Right ventricle myocardium superior (tissue), 1 donor: ENCODE results near the gene CIT. TPM values are rescaled to one million over a fixed set of nuclear protein-coding genes. Genes with fewer than 3 reads are reported as not detected.
"Not testable (repeated sequence)": the region's sequence is repeated elsewhere in the genome, so short reads cannot be mapped to it uniquely, and the experiment has no call there.

Source experiments
- ATAC-seq: fragments of 200-7000 bp; cut with Tn5 transposase; one replicate; pipeline ENCODE4 v1.9.1; 2020; ENCODE audit warnings: mild to moderate bottlenecking; ENCODE audit not compliant: poor library complexity
- DNase-seq: peaks from one replicate; pipeline ENCODE4 v3.0.0-alpha.2; 2020
- intact Hi-C: fragments of 100-400 bp; cut with DNase I; formaldehyde crosslinking; loops from one replicate; pipeline ENCODE4 v1.11.2; 2022
- total RNA-seq: library from RNA; stranded (reverse); fragmentation: NEBNext Ultra II Directional; extraction: Animal tissue kit (Norgen Biotek cat#: 25700); gene quantifications from one replicate; pipeline ENCODE4 v1.2.1, GENCODE V29; 2021
- donor health status: DM: no; HTN: yes; CAD: no; lungs with severe emphysema.

The CIT gene
- total RNA-seq, 1 donor from 2014 or later = 2.6 TPM

DNA sequence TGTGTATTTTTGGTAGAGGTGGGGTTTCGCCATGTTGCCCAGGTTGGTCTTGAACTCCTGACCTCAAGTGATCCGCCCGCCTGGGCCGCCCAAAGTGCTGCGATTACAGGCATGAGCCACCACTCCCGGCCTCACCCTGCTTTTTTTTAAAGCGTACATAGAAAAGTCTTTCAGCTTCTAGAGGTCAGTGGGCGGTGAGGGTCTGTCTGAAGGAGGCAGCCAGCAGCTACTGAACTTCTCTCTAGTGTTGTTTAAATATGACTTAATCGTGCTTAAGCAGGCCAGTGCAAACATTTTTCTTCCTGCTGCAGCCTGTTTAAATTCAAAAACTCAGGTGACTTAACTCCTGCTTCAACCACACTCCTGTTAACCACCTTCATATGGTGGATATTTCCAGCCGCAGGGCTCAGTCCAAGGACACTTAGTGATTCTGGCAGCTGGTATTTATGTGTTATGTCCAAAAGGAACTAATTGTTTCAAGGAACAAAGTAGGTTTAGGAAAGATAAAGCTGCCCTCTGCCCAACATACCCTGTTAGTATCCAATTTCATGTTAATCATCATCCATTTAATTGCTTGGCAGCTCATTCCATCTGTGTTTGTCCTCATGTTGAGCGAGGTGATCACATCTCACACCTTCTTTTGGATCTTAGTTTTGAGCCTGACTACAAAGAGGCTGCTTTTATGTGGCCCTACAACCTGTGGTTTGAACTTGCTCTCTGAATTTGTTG, 207.2 kb downstream of the CIT start:
- intact Hi-C loops = loop anchor here (10.0 kb wide), 1 partner anchor 115 kb away; no protein-coding TSS in a partner anchor
- ATAC-seq (no peak), DNase-seq (no peak)

DNA sequence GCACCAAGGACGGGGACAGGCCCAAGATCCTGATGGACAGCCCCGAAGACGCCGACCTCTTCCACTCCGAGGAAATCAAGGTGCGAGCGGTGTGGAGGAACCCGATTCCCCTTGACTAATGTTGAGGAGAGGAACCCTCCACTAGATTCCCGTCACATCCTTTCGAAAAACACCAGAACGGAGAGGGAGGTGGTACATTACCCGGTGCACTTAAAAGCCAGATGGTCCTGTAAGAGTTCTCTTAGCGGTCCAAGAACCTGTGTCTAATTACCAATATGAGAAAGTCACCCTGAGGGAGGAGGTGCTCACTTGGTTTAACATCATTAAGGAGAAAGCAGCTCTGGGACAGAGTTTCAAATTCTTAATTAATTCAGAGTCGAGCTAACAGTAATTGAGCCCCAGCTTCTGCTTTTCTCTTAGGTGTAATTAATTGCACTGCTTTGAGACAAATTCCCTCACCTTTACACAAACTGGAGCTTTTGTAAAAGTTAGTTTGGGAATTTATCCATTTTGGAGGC, 208.7 kb downstream of the CIT start:
- ATAC-seq (no peak), DNase-seq (no peak)
- intact Hi-C loops = loop anchor here (10.0 kb wide), 1 partner anchor 116 kb away; no protein-coding TSS in a partner anchor

DNA sequence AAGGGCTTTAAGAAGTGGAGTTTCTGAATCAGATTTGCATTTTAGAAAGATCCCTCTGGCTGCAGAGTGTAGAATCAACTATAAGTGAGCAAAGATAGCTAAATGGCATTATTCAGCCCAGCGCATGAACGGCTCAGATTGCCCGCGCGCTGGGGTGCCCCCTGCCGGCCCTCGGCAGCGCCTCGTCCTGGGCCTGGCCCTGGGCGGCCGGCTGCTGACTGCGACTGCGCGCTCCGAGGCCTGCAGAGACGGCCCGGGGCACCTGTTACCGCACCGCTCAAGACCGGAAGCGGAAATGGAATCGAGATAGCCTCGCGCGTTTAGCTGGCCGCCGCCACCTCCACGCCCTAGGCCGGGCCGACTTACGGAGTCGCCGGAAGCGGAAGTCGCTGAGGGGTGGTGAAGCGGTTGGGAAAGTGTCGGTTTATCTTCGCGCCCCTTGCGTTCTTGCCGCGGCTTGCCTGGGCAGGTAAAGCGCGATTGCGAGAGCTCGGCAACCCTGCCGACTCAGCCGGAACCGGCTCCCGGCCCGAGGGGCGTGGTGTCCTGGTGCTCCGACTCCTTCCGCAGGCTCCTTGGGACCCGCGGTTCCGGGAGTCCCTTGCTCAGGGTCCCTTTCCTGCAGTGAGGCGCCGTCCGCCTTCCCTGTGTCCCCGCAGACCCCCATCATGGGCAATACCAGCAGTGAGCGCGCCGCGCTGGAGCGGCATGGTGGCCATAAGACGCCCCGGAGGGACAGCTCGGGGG, 209.4 kb downstream of the CIT start, which contains the start of gene PRKAB1:
TSS of gene PRKAB1 (plus strand) at position 557 of the 747 bp plus-strand sequence. CDS start at position 669, 112 bp downstream.
- peak; percentile 100 for ATAC-seq
- DNase-seq = peak; percentile 97
- intact Hi-C loops = loop anchor here (10.0 kb wide), 1 partner anchor 117 kb away; no protein-coding TSS in a partner anchor

DNA sequence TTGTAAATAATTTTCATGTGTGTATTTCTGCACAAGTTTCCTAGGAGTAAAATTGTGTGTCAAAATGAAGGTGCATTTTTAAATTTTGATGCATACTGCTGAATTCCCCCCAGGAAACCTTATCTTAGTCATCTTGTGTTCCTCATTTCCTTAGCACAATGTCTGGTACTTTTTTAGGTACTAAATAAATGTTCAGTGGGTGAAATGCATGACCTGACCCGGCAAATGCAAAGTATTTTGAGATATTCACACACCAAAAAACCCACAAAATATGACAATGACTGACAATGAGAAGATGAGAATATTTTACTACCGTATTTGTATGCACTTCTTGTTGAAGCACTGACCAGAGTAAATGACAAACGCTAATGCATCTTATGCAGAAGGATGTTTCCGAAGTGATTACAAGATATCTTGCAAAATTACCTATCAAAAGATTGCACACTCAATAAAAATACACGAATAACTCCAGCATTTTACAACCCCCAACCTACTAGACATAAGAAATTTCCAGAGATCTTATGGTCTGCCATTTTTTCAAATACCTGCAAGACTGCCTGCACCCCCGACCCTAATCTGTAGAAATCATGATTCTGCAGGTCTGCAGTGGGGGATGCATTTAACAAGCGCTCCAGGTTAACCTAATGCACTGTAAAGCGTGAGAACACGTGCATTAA, 210.1 kb downstream of the CIT start:
- no peak for DNase-seq
- intact Hi-C loops = loop anchor here (10.0 kb wide), 1 partner anchor 118 kb away; no protein-coding TSS in a partner anchor
- peak; percentile 9 for ATAC-seq

DNA sequence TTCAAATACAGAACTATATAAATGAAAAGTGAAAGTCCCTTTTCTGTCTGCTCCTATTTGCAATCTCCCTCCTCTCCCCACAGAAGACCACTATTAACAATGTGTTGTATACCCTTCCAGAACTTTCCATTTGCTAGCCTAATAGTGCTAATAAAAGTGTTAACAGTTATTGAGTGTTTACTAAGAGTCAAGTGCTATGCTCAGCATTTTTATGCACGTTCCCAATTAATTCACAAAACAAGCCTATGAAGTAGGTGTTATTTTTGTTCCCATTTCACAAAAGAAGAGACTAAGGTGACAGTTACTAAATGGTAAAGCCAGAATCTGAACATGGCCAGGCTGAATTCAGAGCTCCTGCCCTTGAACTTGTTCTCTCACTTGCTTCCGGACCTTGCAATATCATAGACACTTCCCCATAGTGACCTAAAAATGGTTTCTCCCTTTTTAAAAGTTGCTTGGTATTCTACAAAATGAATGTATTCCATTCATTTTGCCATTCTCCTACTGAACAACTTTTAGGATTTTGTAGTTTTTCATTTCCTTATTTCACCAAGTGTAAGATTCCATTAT, 210.8 kb downstream of the CIT start:
- DNase-seq (no peak), ATAC-seq (no peak)
- intact Hi-C loops = loop anchor here (10.0 kb wide), 1 partner anchor 118 kb away; no protein-coding TSS in a partner anchor

DNA sequence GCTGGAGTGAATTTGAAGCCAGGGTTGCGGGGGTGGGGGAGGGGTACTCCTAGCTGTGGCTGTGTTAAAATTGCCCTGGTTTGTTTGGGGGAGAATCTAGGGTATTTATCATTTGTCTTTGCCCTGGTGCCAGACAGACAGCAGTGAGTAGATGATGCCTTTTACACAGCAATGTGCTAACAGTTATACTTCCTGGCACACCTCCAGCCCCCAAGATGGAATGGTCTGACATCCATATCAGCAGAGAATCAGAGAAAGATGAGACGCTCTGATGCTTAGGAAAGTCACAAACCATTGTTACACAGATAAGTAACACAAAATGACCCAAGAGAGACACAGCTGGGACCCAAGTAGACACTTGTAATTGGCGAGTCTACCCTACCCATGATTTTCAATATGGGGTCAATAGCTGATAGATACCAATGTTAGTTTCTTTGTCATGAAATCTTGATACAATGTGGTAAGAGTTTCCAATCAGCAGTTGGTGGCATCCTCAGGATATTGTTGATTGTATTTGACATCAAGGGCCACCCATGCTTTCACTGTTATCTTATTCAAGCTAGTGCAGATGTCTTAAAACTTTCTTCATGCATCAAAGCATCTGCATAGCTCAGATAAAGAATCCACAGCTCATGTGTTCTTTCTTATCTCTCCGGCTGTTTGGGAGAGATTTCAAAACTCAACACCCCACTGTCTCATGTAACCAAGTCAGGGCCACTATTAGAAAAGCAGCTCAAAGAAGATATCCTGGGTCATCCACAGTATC, 211.8 kb downstream of the CIT start:
- intact Hi-C loops = loop anchor here (10.0 kb wide), 1 partner anchor 119 kb away; no protein-coding TSS in a partner anchor
- DNase-seq (no peak), ATAC-seq (no peak)

DNA sequence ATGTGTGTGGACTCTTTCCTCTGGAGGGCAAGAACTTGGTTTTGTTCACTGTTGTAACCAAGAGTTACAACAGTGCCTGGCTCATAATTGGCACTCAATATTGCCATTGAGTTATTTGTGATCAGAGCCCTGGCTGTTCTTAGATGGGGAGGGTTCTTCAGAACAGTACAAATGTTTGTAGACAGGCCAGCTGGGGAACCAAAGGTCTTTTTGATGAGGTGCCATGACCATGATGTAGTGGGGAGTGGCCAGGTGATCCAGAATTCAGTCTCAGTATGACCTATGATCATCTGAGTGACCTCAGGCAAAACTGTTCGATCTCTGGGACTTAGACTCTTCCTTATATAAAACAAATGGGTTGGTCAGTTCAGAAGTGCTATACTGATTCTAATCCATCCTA, 212.5 kb downstream of the CIT start:
- no peak for DNase-seq
- ATAC-seq = no peak
- intact Hi-C loops = loop anchor here (10.0 kb wide), 1 partner anchor 120 kb away; no protein-coding TSS in a partner anchor

DNA sequence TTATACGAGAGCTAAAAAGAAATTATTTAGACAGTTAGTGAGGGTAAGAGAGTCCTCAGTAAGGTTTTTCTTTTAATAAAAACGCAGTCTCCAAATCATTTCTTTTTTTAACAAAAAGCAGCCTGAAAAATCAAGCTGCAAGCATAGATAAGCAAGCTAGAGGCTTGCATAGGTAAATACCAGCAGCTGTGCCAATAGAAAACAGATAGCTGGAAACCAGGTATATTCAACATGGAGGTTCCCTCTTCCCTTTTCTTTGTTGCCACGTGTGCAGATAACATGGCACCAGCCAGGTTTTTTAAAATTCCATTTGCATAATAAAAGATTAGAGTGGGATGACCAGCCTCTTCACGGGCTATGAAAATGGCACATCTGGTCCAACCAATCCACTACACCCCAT, 215.2 kb downstream of the CIT start:
- no peak for DNase-seq
- no peak for ATAC-seq
- intact Hi-C loops = loop anchor here (10.0 kb wide), 1 partner anchor 123 kb away; no protein-coding TSS in a partner anchor

DNA sequence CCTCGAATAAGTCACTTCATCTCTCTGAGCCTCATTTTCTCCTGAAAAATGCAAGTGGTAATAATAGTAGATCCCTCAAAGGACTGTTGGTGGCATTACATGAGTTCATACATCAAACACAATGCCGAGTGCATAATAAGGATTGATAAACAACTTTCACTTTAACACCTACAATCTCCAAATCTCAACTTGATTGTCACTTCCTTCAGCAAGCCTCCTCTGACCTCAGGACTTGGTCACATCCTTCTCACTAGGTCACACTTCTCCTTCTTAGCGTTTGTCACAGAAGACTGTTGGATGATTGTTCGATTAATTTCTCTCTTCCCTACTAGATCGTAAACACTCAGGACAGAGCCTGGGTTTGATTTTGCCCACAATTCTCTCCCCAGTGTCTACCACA, 217.0 kb downstream of the CIT start:
- ATAC-seq = no peak
- intact Hi-C loops = loop anchor here (10.0 kb wide), 1 partner anchor 125 kb away; no protein-coding TSS in a partner anchor
- no peak for DNase-seq

DNA sequence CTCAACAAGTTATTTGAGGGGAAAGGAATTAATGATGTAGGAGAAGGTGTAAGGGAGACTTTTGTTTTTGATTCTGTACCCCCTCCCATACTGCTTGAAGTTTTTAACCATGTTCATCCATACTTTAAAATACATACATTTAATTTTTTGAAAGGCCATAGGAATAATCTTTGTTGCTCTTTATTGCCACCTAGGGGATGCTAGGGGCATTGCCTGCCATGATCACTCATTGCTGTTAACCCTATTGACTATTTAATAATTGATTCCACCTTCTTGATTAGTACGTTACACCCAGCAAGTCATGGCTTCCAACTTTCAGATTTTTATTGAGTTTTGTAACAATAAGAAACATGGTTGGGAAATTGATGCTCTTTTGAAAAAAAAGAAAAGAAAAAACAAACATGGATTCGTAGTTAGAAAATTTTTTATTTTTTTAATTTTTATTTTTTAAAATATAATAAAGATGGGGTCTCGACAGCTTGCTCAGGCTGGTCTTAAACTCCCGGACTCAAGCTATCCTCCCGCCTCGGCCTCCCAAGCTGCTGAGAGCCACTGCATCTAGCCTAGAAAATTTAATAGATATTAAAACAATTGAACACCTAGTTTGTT, 217.7 kb downstream of the CIT start:
- DNase-seq = no peak
- no peak for ATAC-seq
- intact Hi-C loops = no loop called here

DNA sequence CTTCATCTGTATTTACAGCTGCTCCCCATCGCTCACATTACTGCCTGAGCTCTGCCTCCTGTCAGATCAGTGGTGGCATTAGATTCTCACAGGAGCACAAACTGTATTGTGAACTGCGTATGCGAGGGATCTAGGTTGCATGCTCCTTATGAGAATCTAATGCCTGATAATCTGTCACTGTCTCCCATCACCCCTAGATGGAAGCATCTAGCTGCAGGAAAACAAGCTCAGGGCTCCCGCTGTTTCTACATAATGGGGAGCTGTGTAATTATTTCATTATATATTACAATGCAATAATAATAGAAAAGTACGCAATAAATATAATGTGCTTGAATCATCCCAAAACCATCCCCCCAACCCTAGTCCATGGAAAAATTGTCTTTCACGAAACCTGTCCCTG, 219.0 kb downstream of the CIT start:
- DNase-seq, intact Hi-C loops, ATAC-seq: not testable (repeated sequence)

DNA sequence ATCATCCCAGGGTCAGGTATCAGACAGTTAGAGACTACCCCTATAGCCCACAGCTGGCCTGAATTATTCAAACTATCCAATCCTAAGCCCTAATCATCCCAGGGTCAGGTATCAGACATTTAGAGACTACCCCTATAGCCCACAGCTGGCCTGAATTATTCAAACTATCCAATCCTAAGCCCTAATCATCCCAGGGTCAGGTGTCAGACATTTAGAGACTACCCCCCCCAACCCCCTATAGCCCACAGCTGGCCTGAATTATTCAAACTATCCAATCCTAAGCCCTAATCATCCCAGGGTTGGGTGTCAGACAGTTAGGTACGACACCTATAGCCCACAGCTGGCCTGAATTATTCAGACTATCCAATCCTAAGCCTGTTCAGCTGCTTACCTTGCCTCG, 220.1 kb downstream of the CIT start:
- intact Hi-C loops, ATAC-seq, DNase-seq: not testable (repeated sequence)

DNA sequence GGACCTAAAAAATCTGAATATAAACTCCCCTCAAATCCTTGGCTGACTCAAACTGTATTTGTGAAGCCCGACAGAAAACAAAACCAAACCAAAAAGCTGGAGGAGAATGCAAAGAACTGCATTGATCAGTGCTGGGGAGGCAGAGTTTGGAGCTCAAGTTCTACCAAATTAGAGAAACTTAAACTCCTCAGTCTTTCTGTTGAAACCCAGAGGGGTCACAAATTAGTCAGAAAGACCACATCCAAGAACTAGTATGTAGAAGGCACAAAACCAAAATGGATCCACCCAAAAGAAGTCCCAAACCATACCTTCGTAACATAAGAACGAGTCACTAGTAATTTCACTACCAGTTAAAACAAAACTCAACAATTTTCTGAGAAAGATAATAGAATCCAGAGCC, 224.5 kb downstream of the CIT start:
- ATAC-seq = no peak
- intact Hi-C loops = no loop called here
- no peak for DNase-seq

DNA sequence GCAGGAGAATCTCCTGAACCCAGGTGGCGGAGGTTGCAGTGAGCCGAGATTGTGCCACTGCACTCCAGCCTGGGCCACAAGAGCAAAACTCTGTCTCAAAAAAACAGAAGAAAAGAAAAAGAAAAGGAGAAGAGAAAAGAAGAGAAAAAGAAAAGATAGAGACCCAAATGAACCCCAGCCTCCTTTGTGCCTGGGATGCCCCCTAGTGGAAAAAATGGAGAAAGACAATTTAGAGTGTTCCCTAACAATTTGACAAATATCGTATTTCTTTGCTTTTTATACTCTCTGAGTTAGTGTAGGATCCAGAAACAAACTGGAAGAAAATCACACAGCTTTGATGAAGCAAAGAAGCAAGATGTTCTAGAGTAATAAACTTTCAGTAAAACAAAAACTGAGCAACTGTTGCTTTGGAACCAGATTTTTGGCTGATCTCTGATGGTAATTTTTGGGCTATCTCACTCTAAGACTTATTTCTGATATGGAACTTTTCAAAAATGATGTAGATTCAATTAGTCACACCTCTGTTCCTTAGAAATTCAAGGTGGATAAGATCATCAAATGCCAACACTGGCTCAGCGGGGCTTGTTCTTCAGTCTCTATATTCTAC, 227.8 kb downstream of the CIT start:
- no peak for ATAC-seq
- intact Hi-C loops = no loop called here

DNA sequence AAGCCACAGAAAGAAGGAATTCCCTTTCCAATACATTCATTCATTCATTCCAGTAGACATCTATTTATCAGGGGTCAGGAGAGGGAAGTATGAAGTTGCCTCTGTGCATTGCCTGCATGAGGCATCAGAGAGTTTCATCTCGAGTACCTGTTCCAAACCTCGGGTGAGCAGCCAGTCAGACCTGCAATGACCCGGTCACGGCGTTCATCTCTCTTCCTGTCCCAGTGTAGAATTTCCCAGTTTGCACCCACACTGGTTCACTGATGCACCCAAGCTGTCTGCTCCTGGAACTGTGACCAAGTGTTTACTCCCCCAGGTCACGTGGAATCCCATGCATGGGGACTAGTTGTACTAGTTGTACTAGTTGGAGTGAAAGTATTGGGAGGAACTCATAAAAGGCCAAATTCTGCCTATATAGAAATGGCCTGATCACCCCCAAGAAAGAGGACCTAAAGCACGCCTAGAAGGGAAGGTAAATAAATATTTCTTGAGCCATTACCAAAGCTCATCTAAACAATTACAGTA, 231.5 kb downstream of the CIT start:
- intact Hi-C loops = no loop called here
- ATAC-seq (no peak), DNase-seq (no peak)

More for the DNA sequence above, 227.8 kb downstream of the CIT start:
- DNase-seq = no peak

DNA sequence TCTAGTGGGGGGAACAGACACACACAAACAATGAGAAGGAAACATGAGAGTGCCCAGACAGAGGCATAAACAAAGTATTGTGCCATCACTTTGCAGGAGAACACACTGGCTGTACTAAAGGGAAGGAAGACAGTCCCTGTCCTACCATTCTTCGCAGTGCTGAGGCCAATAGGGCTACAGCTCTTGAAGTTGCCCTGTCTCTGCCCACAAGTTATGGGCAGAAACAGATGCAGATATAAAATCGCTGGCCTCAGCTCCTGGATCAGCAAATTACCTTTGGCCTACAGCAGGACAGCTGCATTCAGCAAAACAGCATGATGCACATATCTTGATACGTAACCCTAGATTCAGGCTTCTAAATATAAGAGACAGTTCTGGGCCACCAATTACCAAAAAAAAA, 232.2 kb downstream of the CIT start:
- ATAC-seq = no peak
- intact Hi-C loops = no loop called here
- DNase-seq = no peak

DNA sequence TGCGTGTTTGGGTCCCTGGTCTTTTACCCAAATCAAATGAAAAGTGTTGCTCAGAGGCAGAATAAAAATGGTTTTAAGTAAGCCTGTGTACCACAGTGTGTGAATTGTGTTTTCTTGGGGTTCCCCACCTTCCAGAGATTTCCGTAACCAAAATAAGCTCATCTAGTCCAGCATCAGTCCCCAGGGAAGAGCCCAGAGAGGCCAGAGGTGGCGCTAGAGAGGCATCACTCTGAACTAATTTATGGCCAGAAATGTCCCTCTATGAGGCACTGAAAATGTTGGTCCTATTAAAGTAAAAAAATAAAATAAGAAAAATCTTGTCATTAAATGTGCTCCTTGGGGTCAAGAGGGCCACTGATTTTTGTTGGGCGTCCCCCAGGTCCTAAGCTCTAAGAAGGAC, 234.1 kb downstream of the CIT start:
- ATAC-seq (no peak), DNase-seq (no peak)
- intact Hi-C loops = no loop called here
